Measurements from ENCODE around the gene CST6. TPM values are rescaled to one million over a fixed set of nuclear protein-coding genes. Genes with fewer than 3 reads are reported as not detected.

The CST6 gene
- total and polyA plus RNA-seq, 2 donors (not counting 3 experiments of a cell fraction or from before 2014, with no cell fraction given) = 0.46 to 2.2 TPM

GRCh38 chr11:66062408-66062807, 50.6 kb downstream of the CST6 start:
- ChIA-PET CTCF (interaction anchor here (0.6 to 1.5 kb wide), 2 partner anchors 72 to 512 kb away, joined by 3 to 5 read pairs; no protein-coding TSS in a partner anchor), POLR2A (interaction anchor here (0.6 kb wide), 1 partner anchor 10 kb away, joined by 4 read pairs; the partner anchor contains the start of gene SF3B2)
- FAIRE-seq (no peak), DNase-seq (ENCODE audit: low read depth, low spot score) (no peak)
- intact Hi-C loops (cut with micrococcal nuclease) (no loop called here), dilution Hi-C loops (cut with MboI; ENCODE audit: extremely low pct_ligation_motif_present, low sequenced_read_pairs) (no loop called here)
- no peak overlapping the region for H3K27ac ChIP-seq (ENCODE audit: insufficient read depth, low read depth, low read length)
- peaks cover 11% of the 10 kb centered on the region for H3K79me2 ChIP-seq (ENCODE audit: control insufficient read depth, insufficient read depth, low read length)
- no peak for TF ChIP-seq FOS (IDR thresholded peaks at IDR 0.05; ENCODE audit: borderline replicate concordance, insufficient read depth, low read length)
- no peak for TF ChIP-seq GATA2 (IDR thresholded peaks at IDR 0.05; ENCODE audit: insufficient read depth, insufficient read length, low read depth, low read length)
- no peak for TF ChIP-seq CTCF (IDR thresholded peaks at IDR 0.05; ENCODE audit: extremely low read depth in 1 of 2, insufficient read depth in 1 of 2, low read depth in 1 of 2, low read length in 2 of 2)
- no peak for TF ChIP-seq POLR2A (IDR thresholded peaks at IDR 0.05; ENCODE audit: low read depth, low read length)
- no peak for TF ChIP-seq EZH2 (IDR thresholded peaks at IDR 0.05; ENCODE audit: borderline replicate concordance, low read depth, low read length, severe bottlenecking)
- no peak for TF ChIP-seq MYC (IDR thresholded peaks at IDR 0.05; ENCODE audit: low read depth, low read length)
- no peak for TF ChIP-seq JUN (IDR thresholded peaks at IDR 0.05; ENCODE audit: borderline replicate concordance, insufficient read depth, insufficient read length, low read depth)
- TF ChIP-seq POLR2AphosphoS5 (IDR thresholded peaks at IDR 0.05; ENCODE audit: insufficient read depth, low read depth, low read length) = no peak
- TF ChIP-seq MAX (IDR thresholded peaks at IDR 0.05; ENCODE audit: insufficient read depth, insufficient read length) = no peak
- H3K4me1 ChIP-seq (ENCODE audit: control insufficient read depth, extremely low read depth, insufficient read depth, low read length) = no peaks in the 10 kb centered on the region
- no peaks in the 10 kb centered on the region for H3K9me1 ChIP-seq (replicated peaks; ENCODE audit: control insufficient read depth, extremely low read depth, insufficient read depth, low read length)
- no peak overlapping the region for H3K4me3 ChIP-seq (replicated peaks in 1 of 3; ENCODE audit: insufficient read depth in 1 of 3, low read depth in 1 of 3, low read length in 3 of 3)
- H3K27me3 ChIP-seq (ENCODE audit: control insufficient read depth in 2 of 2, insufficient read depth in 2 of 2, low read length in 2 of 2) = no peaks in the 10 kb centered on the region
- no peaks in the 10 kb centered on the region for H4K20me1 ChIP-seq (replicated peaks; ENCODE audit: control insufficient read depth, extremely low read depth, insufficient read depth, low read length)
- BruUV-seq (replicated peaks) = no TSS peak
- no peak overlapping the region for H3K9ac ChIP-seq (replicated peaks; ENCODE audit: extremely low read depth, insufficient read depth, low read length)
- peaks cover 49 to 61% of the 10 kb centered on the region in 2 experiments for H3K36me3 ChIP-seq (ENCODE audit: control insufficient read depth in 2 of 2, extremely low read depth in 1 of 2, insufficient read depth in 2 of 2, low read length in 2 of 2)
- no peak overlapping the region for H2AFZ ChIP-seq (ENCODE audit: low read depth, low read length)
- no peaks in the 10 kb centered on the region for H3K9me3 ChIP-seq (replicated peaks; ENCODE audit: control insufficient read depth, insufficient read depth, low read length)
- no peak overlapping the region for H3K4me2 ChIP-seq (ENCODE audit: insufficient read depth, low read length)

Other genes starting within 250 kb of the CST6 start
- 15.3 and 15.5 TPM in 2 replicates for gene AP5B1, start 231.0 kb upstream of the CST6 start, total RNA-seq
- 9.2 and 13.0 TPM in 2 replicates for gene AP5B1, start 231.0 kb upstream of the CST6 start, polyA plus RNA-seq
- gene OVOL1, start 224.9 kb upstream of the CST6 start, total RNA-seq = not detected in 2 replicates
- not detected in 2 replicates for gene OVOL1, start 224.9 kb upstream of the CST6 start, polyA plus RNA-seq
- 1.0 TPM in 1 of 2 replicates, not detected in the other for gene SNX32, start 178.0 kb upstream of the CST6 start, total RNA-seq
- 0.19 and 0.29 TPM in 2 replicates for gene SNX32, start 178.0 kb upstream of the CST6 start, polyA plus RNA-seq
- gene CFL1, start 153.8 kb upstream of the CST6 start, total RNA-seq = 1,783 and 1,844 TPM in 2 replicates
- gene CFL1, start 153.8 kb upstream of the CST6 start, polyA plus RNA-seq = 2,403 and 2,689 TPM in 2 replicates
- 68.4 and 76.9 TPM in 2 replicates for gene MUS81, start 151.6 kb upstream of the CST6 start, total RNA-seq
- gene MUS81, start 151.6 kb upstream of the CST6 start, polyA plus RNA-seq = 57.9 and 64.5 TPM in 2 replicates
- 76.5 and 81.7 TPM in 2 replicates for gene EFEMP2, start 139.2 kb upstream of the CST6 start, total RNA-seq
- gene EFEMP2, start 139.2 kb upstream of the CST6 start, polyA plus RNA-seq = 207 and 259 TPM in 2 replicates
- not detected in 2 replicates for gene CTSW, start 132.2 kb upstream of the CST6 start, total RNA-seq
- not detected in 2 replicates for gene CTSW, start 132.2 kb upstream of the CST6 start, polyA plus RNA-seq
- 88.5 and 105 TPM in 2 replicates for gene FIBP, start 123.5 kb upstream of the CST6 start, total RNA-seq
- 162 and 210 TPM in 2 replicates for gene FIBP, start 123.5 kb upstream of the CST6 start, polyA plus RNA-seq
- 103 and 105 TPM in 2 replicates for gene CCDC85B, start 121.3 kb upstream of the CST6 start, total RNA-seq
- 107 and 132 TPM in 2 replicates for gene CCDC85B, start 121.3 kb upstream of the CST6 start, polyA plus RNA-seq
- gene FOSL1, start 111.6 kb upstream of the CST6 start, total RNA-seq = 52.6 and 53.8 TPM in 2 replicates
- gene FOSL1, start 111.6 kb upstream of the CST6 start, polyA plus RNA-seq = 16.6 and 18.1 TPM in 2 replicates
- gene C11orf68, start 92.9 kb upstream of the CST6 start, total RNA-seq = 32.8 and 35.6 TPM in 2 replicates
- 66.5 and 84.8 TPM in 2 replicates for gene C11orf68, start 92.9 kb upstream of the CST6 start, polyA plus RNA-seq
- 114 and 118 TPM in 2 replicates for gene DRAP1, start 92.6 kb upstream of the CST6 start, total RNA-seq
- gene DRAP1, start 92.6 kb upstream of the CST6 start, polyA plus RNA-seq = 73.5 and 74.9 TPM in 2 replicates
- gene TSGA10IP, start 66.5 kb upstream of the CST6 start, total RNA-seq = not detected in 2 replicates
- not detected in 2 replicates for gene TSGA10IP, start 66.5 kb upstream of the CST6 start, polyA plus RNA-seq
- 58.9 and 62.7 TPM in 2 replicates for gene SART1, start 50.3 kb upstream of the CST6 start, total RNA-seq
- 17.3 and 21.8 TPM in 2 replicates for gene SART1, start 50.3 kb upstream of the CST6 start, polyA plus RNA-seq
- 39.7 and 42.4 TPM in 2 replicates for gene EIF1AD, start 9.9 kb upstream of the CST6 start, total RNA-seq
- gene EIF1AD, start 9.9 kb upstream of the CST6 start, polyA plus RNA-seq = 35.7 and 39.3 TPM in 2 replicates
- 246 and 269 TPM in 2 replicates for gene BANF1, start 9.5 kb upstream of the CST6 start, total RNA-seq
- gene BANF1, start 9.5 kb upstream of the CST6 start, polyA plus RNA-seq = 367 and 376 TPM in 2 replicates
- 1.0 and 1.3 TPM in 2 replicates for gene CATSPER1, start 14.5 kb downstream of the CST6 start, total RNA-seq
- gene CATSPER1, start 14.5 kb downstream of the CST6 start, polyA plus RNA-seq = 0.68 and 0.89 TPM in 2 replicates
- gene GAL3ST3, start 37.2 kb downstream of the CST6 start, total RNA-seq = not detected in 2 replicates
- gene GAL3ST3, start 37.2 kb downstream of the CST6 start, polyA plus RNA-seq = 0.15 and 0.24 TPM in 2 replicates
- gene SF3B2, start 40.4 kb downstream of the CST6 start, total RNA-seq = 179 and 196 TPM in 2 replicates
- 99.4 and 132 TPM in 2 replicates for gene SF3B2, start 40.4 kb downstream of the CST6 start, polyA plus RNA-seq
- 52.8 and 64.4 TPM in 2 replicates for gene PACS1, start 58.3 kb downstream of the CST6 start, total RNA-seq
- 24.8 and 26.4 TPM in 2 replicates for gene PACS1, start 58.3 kb downstream of the CST6 start, polyA plus RNA-seq
- 39.2 and 40.5 TPM in 2 replicates for gene KLC2, start 245.7 kb downstream of the CST6 start, total RNA-seq
- 20.7 and 24.0 TPM in 2 replicates for gene KLC2, start 245.7 kb downstream of the CST6 start, polyA plus RNA-seq